ENCODE data around the gene EIF3M. TPM values are rescaled to one million over a fixed set of nuclear protein-coding genes. Genes with fewer than 3 reads are reported as not detected.
"Not testable (repeated sequence)": the region's sequence is repeated elsewhere in the genome, so short reads cannot be mapped to it uniquely, and the experiment has no call there.

EIF3M gene
- total RNA-seq, 1 experiment from 2014 or later = 328 TPM

GRCh38 chr11:32584921-32585320, 1.3 kb downstream of the EIF3M start:
- in situ Hi-C loops (cut with HindIII; ENCODE audit: low pct_unique_long_range_greater_than_20kb, low sequenced_read_pairs) = no loop called here
- DNase-seq (ENCODE audit: low read depth) = no peak

DNA sequence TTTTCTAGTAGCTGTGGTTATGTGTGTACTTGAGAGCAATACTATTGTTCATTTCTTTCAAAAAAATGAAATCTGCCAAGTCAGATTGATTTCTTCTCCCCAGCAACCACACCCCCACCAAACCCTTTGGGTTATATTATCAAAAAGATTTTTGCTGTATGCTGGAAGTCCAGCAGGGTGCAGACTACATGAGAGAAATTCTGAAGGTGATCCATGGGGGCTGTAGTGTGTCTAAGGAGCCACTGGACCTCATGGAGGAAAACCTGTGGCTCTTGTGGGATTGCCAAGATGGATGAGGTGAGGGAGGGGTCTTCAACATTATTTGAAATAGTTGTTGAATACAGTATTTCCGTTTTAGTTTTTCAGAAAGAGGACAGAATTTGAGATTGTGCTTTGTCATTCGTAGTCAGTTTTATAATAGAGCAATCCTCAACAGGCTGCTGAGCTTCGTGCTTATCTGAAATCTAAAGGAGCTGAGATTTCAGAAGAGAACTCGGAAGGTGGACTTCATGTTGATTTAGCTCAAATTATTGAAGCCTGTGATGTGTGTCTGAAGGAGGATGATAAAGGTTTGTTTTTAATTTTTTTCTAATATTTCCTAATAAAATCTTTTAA, 3.1 kb downstream of the EIF3M start:
- peak; percentile 23 for DNase-seq (ENCODE audit: low read depth)
- in situ Hi-C loops (cut with HindIII; ENCODE audit: low pct_unique_long_range_greater_than_20kb, low sequenced_read_pairs) = no loop called here

DNA sequence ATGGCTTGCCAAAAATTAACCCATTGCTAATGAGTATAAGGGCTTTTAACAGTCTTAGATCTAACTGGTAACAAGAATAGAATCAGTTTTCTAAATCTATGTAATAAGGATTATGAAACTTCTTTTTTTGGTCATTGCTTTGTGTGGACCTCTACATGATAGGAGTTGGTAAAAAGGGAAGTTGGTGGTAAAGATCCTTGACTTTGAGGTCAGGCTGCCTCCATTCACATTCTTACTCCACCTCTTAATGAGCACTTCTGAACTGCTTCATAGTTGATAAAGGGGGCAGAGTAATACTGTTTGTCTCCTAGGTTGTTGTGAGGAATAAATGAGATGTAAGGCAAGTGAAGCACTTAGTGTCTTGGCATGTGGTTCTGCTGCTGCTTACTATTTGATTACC, 10.6 kb downstream of the EIF3M start:
- DNase-seq (ENCODE audit: low read depth) = no peak
- in situ Hi-C loops (cut with HindIII; ENCODE audit: low pct_unique_long_range_greater_than_20kb, low sequenced_read_pairs) = no loop called here

DNA sequence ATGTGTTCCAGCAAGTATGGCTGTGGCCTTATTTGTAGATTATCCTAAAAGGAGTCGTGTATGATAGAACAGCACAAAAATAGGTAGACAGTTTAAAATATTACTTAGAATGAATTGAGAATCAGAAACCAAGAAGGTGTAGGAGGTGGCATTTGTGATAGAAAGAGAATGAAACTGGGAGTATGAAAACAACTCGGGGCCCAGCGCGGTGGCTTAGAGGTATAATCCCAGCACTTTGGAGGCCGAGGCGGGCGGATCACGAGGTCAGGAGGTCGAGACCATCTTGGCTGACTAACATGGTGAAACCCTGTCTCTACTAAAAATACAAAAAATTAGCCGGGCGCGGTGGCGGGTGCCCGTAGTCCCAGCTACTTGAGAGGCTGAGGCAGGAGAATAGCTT, 12.5 kb downstream of the EIF3M start:
- DNase-seq (ENCODE audit: low read depth); in situ Hi-C loops (cut with HindIII; ENCODE audit: low pct_unique_long_range_greater_than_20kb, low sequenced_read_pairs): not testable (repeated sequence)

- in situ Hi-C loops (cut with HindIII; ENCODE audit: low pct_unique_long_range_greater_than_20kb, low sequenced_read_pairs) = no loop called here
- DNase-seq (ENCODE audit: low read depth) = peak; percentile 52
These were observed 14.3 kb downstream of the EIF3M start for GRCh38 chr11:32597921-32598320.

- DNase-seq (ENCODE audit: low read depth) = no peak
These were observed 19.2 kb downstream of the EIF3M start for GRCh38 chr11:32602657-32603415.

DNA sequence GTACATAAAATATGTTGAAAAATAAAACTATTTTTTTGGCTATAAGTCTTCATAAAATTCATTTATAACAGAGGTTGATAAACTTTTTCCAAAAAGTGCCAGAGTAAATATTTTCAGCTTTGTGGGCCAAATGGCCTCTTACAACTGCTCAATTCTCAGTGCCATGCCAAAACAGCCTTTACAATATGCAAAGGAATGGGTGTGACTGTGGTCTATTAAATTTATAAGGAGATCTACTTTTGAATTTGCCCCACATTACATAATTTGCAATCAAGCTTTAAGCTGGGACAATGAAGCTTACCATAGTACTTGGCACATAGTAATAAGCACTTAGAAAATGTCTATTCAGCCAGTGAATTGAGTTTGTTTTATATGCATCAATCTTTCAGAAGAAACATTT, 22.6 kb downstream of the EIF3M start:
- no peak for DNase-seq (ENCODE audit: low read depth)
- in situ Hi-C loops (cut with HindIII; ENCODE audit: low pct_unique_long_range_greater_than_20kb, low sequenced_read_pairs) = no loop called here

More at GRCh38 chr11:32602657-32603415, 19.2 kb downstream of the EIF3M start:
- in situ Hi-C loops (cut with HindIII; ENCODE audit: low pct_unique_long_range_greater_than_20kb, low sequenced_read_pairs) = no loop called here

- in situ Hi-C loops (cut with HindIII; ENCODE audit: low pct_unique_long_range_greater_than_20kb, low sequenced_read_pairs); DNase-seq (ENCODE audit: low read depth): not testable (repeated sequence)
These were observed 25.2 kb downstream of the EIF3M start for GRCh38 chr11:32608826-32609225.

GRCh38 chr11:32610797-32611352, 27.2 kb downstream of the EIF3M start:
- in situ Hi-C loops (cut with HindIII; ENCODE audit: low pct_unique_long_range_greater_than_20kb, low sequenced_read_pairs) = no loop called here
- DNase-seq (ENCODE audit: low read depth) = no peak

DNA sequence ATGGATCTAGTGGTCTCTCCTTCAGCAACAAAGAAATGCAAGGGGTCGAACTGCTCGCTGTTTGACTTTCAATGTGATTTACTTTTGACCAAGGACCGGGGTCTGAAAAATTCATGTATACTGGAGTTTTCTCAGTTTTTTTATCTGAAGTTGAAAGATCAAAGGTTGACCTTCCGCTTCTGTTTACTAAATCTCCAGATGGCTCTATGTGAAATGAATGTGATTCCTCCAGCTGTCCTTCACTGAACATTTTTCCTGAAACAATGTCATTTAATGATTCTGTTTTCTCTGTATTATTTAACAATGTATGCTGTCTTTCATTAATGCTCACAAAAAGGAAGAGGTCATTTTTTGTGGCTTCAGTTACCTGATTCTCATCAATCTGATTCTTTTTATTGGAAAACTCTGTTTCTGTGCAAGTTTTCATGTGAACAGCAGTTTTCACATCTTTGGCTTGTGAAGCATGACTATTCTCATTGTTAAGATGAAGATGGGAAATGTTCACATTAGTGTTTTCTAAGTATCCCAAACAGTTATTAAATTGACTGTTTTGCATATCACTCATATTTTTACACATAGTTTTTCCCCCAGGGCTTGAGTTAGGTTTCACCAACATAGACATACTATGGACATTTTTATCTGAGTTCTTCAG, 30.0 kb downstream of the EIF3M start:
- in situ Hi-C loops (cut with HindIII; ENCODE audit: low pct_unique_long_range_greater_than_20kb, low sequenced_read_pairs) = no loop called here
- DNase-seq (ENCODE audit: low read depth) = no peak

- DNase-seq (ENCODE audit: low read depth) = no peak
These were observed 31.8 kb downstream of the EIF3M start for GRCh38 chr11:32615422-32615821.

DNA sequence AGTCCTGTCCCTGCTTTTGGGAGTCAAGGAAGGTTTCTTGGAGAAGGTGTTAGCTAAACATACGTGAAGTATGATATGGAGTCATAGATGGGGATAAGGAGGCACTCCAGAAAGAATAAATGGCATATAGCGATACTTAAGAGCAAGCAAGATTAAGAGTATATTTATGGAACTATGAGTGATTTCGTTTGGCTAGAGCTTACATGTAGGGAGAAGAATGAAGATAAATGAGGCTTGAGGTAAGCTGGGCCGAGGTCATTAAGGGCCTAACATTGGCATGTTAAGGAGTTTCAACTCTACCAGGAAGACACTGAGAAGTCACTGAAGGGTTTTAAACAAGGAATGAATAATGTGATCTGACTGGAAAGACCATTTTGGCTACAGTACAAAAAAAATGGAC, 33.3 kb downstream of the EIF3M start:
- no peak for DNase-seq (ENCODE audit: low read depth)
- in situ Hi-C loops (cut with HindIII; ENCODE audit: low pct_unique_long_range_greater_than_20kb, low sequenced_read_pairs) = no loop called here

More at GRCh38 chr11:32615422-32615821, 31.8 kb downstream of the EIF3M start:
- in situ Hi-C loops (cut with HindIII; ENCODE audit: low pct_unique_long_range_greater_than_20kb, low sequenced_read_pairs) = no loop called here

DNA sequence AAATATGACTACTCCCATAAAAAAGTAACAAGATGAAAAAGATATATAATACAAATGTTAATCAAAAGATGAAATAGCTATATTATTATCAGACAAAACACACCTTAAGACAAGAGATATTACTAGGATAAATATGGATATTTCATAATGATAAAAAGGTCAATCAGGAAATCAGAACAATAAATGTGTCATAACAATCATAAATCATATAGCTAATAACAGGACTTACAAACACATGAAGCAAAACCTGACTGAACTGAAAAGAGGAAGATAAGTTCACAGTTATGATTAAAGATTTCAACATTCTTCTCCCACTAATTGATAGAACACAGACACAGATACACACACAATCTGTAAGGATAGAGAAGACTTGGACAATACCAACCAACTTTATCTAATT, 47.2 kb downstream of the EIF3M start:
- no peak for DNase-seq (ENCODE audit: low read depth)
- in situ Hi-C loops (cut with HindIII; ENCODE audit: low pct_unique_long_range_greater_than_20kb, low sequenced_read_pairs) = no loop called here

GRCh38 chr11:32635819-32636218, 52.2 kb downstream of the EIF3M start:
- in situ Hi-C loops (cut with HindIII; ENCODE audit: low pct_unique_long_range_greater_than_20kb, low sequenced_read_pairs) = no loop called here
- DNase-seq (ENCODE audit: low read depth) = no peak

GRCh38 chr11:32641361-32641760, 57.7 kb downstream of the EIF3M start:
- in situ Hi-C loops (cut with HindIII; ENCODE audit: low pct_unique_long_range_greater_than_20kb, low sequenced_read_pairs) = no loop called here
- DNase-seq (ENCODE audit: low read depth) = no peak

DNA sequence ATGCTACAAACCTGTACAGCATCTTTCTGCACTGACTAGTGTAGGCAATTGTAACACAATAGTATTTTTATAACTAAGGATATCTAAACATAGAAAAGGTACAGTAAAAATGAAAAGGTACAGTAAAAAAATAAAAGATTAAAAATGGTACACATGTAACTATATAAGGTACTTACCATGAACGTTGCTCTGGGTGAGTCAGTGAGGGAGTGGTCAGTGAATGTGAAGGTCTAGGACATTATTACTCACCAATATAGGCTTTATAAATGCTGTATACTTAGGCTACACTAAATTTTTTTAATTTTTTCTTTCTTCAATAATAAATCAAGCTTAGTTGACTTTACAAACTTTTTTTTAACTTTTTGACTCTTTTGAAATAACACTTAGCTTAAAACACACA, 59.9 kb downstream of the EIF3M start:
- DNase-seq (ENCODE audit: low read depth) = no peak
- in situ Hi-C loops (cut with HindIII; ENCODE audit: low pct_unique_long_range_greater_than_20kb, low sequenced_read_pairs) = no loop called here
